H9 (cell line): Measurements from ENCODE around the gene FMO4. TPM values are rescaled to one million over a fixed set of nuclear protein-coding genes. Genes with fewer than 3 reads are reported as not detected.

Experiments used
- DNase-seq: peaks from one replicate; pipeline ENCODE4 v3.0.0-alpha.2; 2017
- H2AFZ ChIP-seq: one replicate; pipeline ENCODE4 v1.6.1; 2013; ENCODE audit warnings: mild to moderate bottlenecking, low read length, control low read depth, moderate library complexity
- H2AK5ac ChIP-seq: 2 replicates; pipeline ENCODE4 v1.6.1; 2013; ENCODE audit warnings: low read length, control low read depth, mixed read lengths; ENCODE audit not compliant: insufficient read length
- H2BK120ac ChIP-seq: one replicate; pipeline ENCODE4 v1.6.1; 2013; ENCODE audit warnings: low read depth, mild to moderate bottlenecking, low read length, control low read depth, inconsistent platforms; ENCODE audit not compliant: poor library complexity, severe bottlenecking
- H2BK12ac ChIP-seq: 2 replicates; pipeline ENCODE4 v1.6.1; 2013; ENCODE audit warnings: low read length, control low read depth, mixed read lengths, low read depth; ENCODE audit not compliant: insufficient read length
- H2BK15ac ChIP-seq: 2 replicates; pipeline ENCODE4 v1.6.1; 2013; ENCODE audit warnings: low read depth, low read length, control low read depth
- H2BK20ac ChIP-seq: one replicate; pipeline ENCODE4 v1.6.1; 2013; ENCODE audit warnings: low read depth, mild to moderate bottlenecking, low read length, control low read depth, inconsistent platforms; ENCODE audit not compliant: poor library complexity, severe bottlenecking
- H2BK5ac ChIP-seq: 2 replicates; pipeline ENCODE4 v1.6.1; 2013; ENCODE audit warnings: low read length, control low read depth, mixed read lengths; ENCODE audit not compliant: insufficient read length
- H3K14ac ChIP-seq: 2 replicates; pipeline ENCODE4 v1.6.1; 2013; ENCODE audit warnings: low read length, control low read depth; ENCODE audit not compliant: insufficient read depth
- H3K18ac ChIP-seq: 2 replicates; pipeline ENCODE4 v1.6.1; 2013; ENCODE audit warnings: low read depth, mild to moderate bottlenecking, mixed read lengths, low read length, control low read depth; ENCODE audit not compliant: insufficient read length
- H3K23ac ChIP-seq: 2 replicates; pipeline ENCODE4 v1.6.1; 2013; ENCODE audit warnings: low read length, control low read depth, mixed read lengths, low read depth; ENCODE audit not compliant: insufficient read length
- H3K23me2 ChIP-seq: 2 replicates; pipeline ENCODE4 v1.6.1; 2013; ENCODE audit warnings: low read depth, mild to moderate bottlenecking, mixed read lengths, low read length, control low read depth; ENCODE audit not compliant: insufficient read length, poor library complexity, severe bottlenecking
- H3K27ac ChIP-seq: 2 replicates; pipeline ENCODE4 v1.5.1; 2013; ENCODE audit warnings: low read length, control low read depth, mixed read lengths, low read depth; ENCODE audit not compliant: insufficient read length
- H3K27me3 ChIP-seq: 2 replicates; pipeline ENCODE4 v1.6.1; 2013; ENCODE audit warnings: low read length, control low read depth, inconsistent platforms; ENCODE audit not compliant: insufficient read depth
- H3K4ac ChIP-seq: 2 replicates; pipeline ENCODE4 v1.6.1; 2013; ENCODE audit warnings: low read depth, mild to moderate bottlenecking, control low read depth, inconsistent platforms, low read length, moderate library complexity
- H3K4me1 ChIP-seq: 2 replicates; pipeline ENCODE4 v1.6.1; 2013; ENCODE audit warnings: low read length, control low read depth, inconsistent platforms; ENCODE audit not compliant: insufficient read depth
- H3K4me2 ChIP-seq: 2 replicates; pipeline ENCODE4 v1.6.1; 2013; ENCODE audit warnings: low read length, control low read depth, mixed read lengths; ENCODE audit not compliant: insufficient read length, insufficient read depth
- H3K56ac ChIP-seq: 2 replicates; pipeline ENCODE4 v1.6.1; 2013; ENCODE audit warnings: low read depth, mild to moderate bottlenecking, mixed read lengths, low read length, control low read depth; ENCODE audit not compliant: insufficient read length
- H3K79me1 ChIP-seq: 2 replicates; pipeline ENCODE4 v1.6.1; 2013; ENCODE audit warnings: low read depth, mild to moderate bottlenecking, moderate library complexity, low read length, control low read depth, inconsistent platforms; ENCODE audit not compliant: insufficient read depth, poor library complexity, severe bottlenecking
- H3K79me2 ChIP-seq: 2 replicates; pipeline ENCODE4 v1.6.1; 2013; ENCODE audit warnings: low read length, control low read depth, inconsistent platforms; ENCODE audit not compliant: insufficient read depth
- H3K9ac ChIP-seq: 2 replicates; pipeline ENCODE4 v1.6.1; 2013; ENCODE audit warnings: low read length, control low read depth, mixed read lengths; ENCODE audit not compliant: insufficient read length; ENCODE audit errors: extremely low read depth
- H3K9me3 ChIP-seq: one replicate; pipeline ENCODE4 v1.6.1; 2013; ENCODE audit warnings: low read depth, low read length, inconsistent platforms; ENCODE audit not compliant: control insufficient read depth
- H3T11ph ChIP-seq: one replicate; pipeline ENCODE4 v1.6.1; 2013; ENCODE audit warnings: mild to moderate bottlenecking, low read length, control low read depth, inconsistent platforms
- H4K20me1 ChIP-seq: one replicate; pipeline ENCODE4 v1.6.1; 2013; ENCODE audit not compliant: control insufficient read depth, insufficient read length, insufficient read depth
- H4K5ac ChIP-seq: 2 replicates; pipeline ENCODE4 v1.6.1; 2013; ENCODE audit warnings: low read depth, mild to moderate bottlenecking, mixed read lengths, low read length, control low read depth; ENCODE audit not compliant: insufficient read length
- H4K8ac ChIP-seq: replicated peaks from 2 replicates; pipeline ENCODE4 v1.6.1; 2013; ENCODE audit warnings: low read length, control low read depth, mixed read lengths, low read depth; ENCODE audit not compliant: insufficient read length
- H4K91ac ChIP-seq: 2 replicates; pipeline ENCODE4 v1.6.1; 2013; ENCODE audit warnings: low read depth, mild to moderate bottlenecking, moderate library complexity, mixed read lengths, low read length, control low read depth; ENCODE audit not compliant: insufficient read length
- H3K27ac Mint-ChIP-seq, 3 experiments: 2 replicates in 2 of 3; 3 replicates in 1 of 3; pipeline ENCODE4 v1.8.0; 2020 to 2021; ENCODE audit warnings: mixed read lengths in 3 of 3, mild to moderate bottlenecking in 1 of 3, moderate library complexity in 1 of 3
- H3K27me3 Mint-ChIP-seq: 2 replicates; pipeline ENCODE4 v1.8.0; 2021; ENCODE audit warnings: low read depth, mild to moderate bottlenecking, moderate library complexity, mixed read lengths
- H3K36me3 Mint-ChIP-seq, 3 experiments: 2 replicates in 2 of 3; 3 replicates in 1 of 3; pipeline ENCODE4 v1.8.0; 2020 to 2021; ENCODE audit warnings: low read depth in 3 of 3, mixed read lengths in 3 of 3; ENCODE audit not compliant: insufficient read depth in 1 of 3
- H3K4me1 Mint-ChIP-seq, 2 experiments: 2 replicates each; pipeline ENCODE4 v1.8.0; 2020; ENCODE audit warnings: mixed read lengths in 2 of 2
- H3K4me3 Mint-ChIP-seq, 2 experiments: 2 replicates in 1 of 2; 3 replicates in 1 of 2; pipeline ENCODE4 v1.8.0; 2020 to 2021; ENCODE audit warnings: mild to moderate bottlenecking in 2 of 2, mixed read lengths in 2 of 2, moderate library complexity in 1 of 2
- H3K9me3 Mint-ChIP-seq, 2 experiments: 2 replicates in 1 of 2; 3 replicates in 1 of 2; pipeline ENCODE4 v1.8.0; 2020; ENCODE audit warnings: mild to moderate bottlenecking in 2 of 2, mixed read lengths in 2 of 2, moderate library complexity in 1 of 2
- CTCF ChIP-seq: fragments of 200-600 bp; sonication (generic); conservative IDR thresholded peaks from 3 replicates; pipeline ENCODE4 v1.8.0; 2021; ENCODE audit warnings: antibody characterized with exemption, mild to moderate bottlenecking
- WGBS: extraction: QIAGEN DNeasy Blood & Tissue Kit; methylation state at CpG from one replicate; pipeline ENCODE4 v1.1.7; 2013; ENCODE audit warnings: missing lambda C conversion rate, low lambda C conversion rate, mixed read lengths; ENCODE audit not compliant: insufficient read length; ENCODE audit errors: extremely low coverage; 5-methylcytosine and 5-hydroxymethylcytosine counted together
- long read RNA-seq: library from polyadenylated mRNA; unstranded; transcript quantifications from one replicate; pipeline ENCODE4 v2.0.0, GENCODE V29; 2020
- total RNA-seq: library from RNA; stranded (reverse); gene quantifications from 2 replicates; pipeline ENCODE4 v1.2.1, GENCODE V29; 2021

Gene FMO4
- total RNA-seq, result 1.8 and 3.0 TPM in 2 replicates
- long read RNA-seq, transcript FMO4-201 (10 exons, 2,252 nt), result major isoform, 8 of 25 reads
- long read RNA-seq, partial matches to known transcripts, result 15 of 25 reads
- long read RNA-seq, other reads (novel, unspliced or antisense), result 2 of 25 reads

GRCh38 chr1:171313835-171314320 is at the start of gene FMO4:
FMO4 (plus strand) TSS chr1:171314183; CDS start chr1:171319826, 5,643 bp downstream.
- TF ChIP-seq CTCF, result peak; percentile 93
- Histone ChIP-seq H4K5ac (no peak within 1 kb of the TSS), H3K9me3 (no peaks in the 10 kb centered on the region), H3K79me2 (no peaks in the 10 kb centered on the region), H3K14ac (no peak within 1 kb of the TSS), H2BK15ac (no peak within 1 kb of the TSS), H2BK20ac (no peak within 1 kb of the TSS), H3K4ac (no peak within 1 kb of the TSS), H3K18ac (no peak within 1 kb of the TSS), H2BK5ac (no peak within 1 kb of the TSS), H3K27ac (no peak within 1 kb of the TSS), H3K9ac (no peak within 1 kb of the TSS), H4K20me1 (no peaks in the 10 kb centered on the region), H3T11ph (no peak within 1 kb of the TSS), H3K4me2 (peak within 1 kb of the TSS; percentile 22), H3K4me1 (no peaks in the 10 kb centered on the region; the same call in 1 of the 2 replicates), H2AFZ (no peak within 1 kb of the TSS), H3K27me3 (no peaks in the 10 kb centered on the region), H2BK12ac (no peak within 1 kb of the TSS), H2BK120ac (no peak within 1 kb of the TSS), H3K23ac (no peak within 1 kb of the TSS), H2AK5ac (no peak within 1 kb of the TSS), H3K23me2 (no peaks in the 10 kb centered on the region), H4K91ac (no peak within 1 kb of the TSS), H3K56ac (no peak within 1 kb of the TSS), H3K79me1 (no peaks in the 10 kb centered on the region), H4K8ac (no peak within 1 kb of the TSS)
- peak; percentile 94 for DNase-seq
- peak within 1 kb of the TSS; percentile 40 to 94 (median 70); a peak in 6 of 7 replicates for H3K27ac Mint-ChIP-seq
- no peaks in the 10 kb centered on the region for H3K27me3 Mint-ChIP-seq
- peaks cover under 1 to 5% of the 10 kb centered on the region in 2 experiments; a peak in 3 of 5 replicates for H3K9me3 Mint-ChIP-seq
- WGBS, result no CpG with 5 or more reads among the region's 10 CpGs
- peaks cover 0 to 7% (median 2%) of the 10 kb centered on the region in 3 experiments; a peak in 2 of 7 replicates for H3K36me3 Mint-ChIP-seq
- H3K4me1 Mint-ChIP-seq, result peaks cover 19 to 24% of the 10 kb centered on the region in 2 experiments
- H3K4me3 Mint-ChIP-seq, result peak within 1 kb of the TSS; percentile 61 to 69
